Measurements from ENCODE around the gene GPR26. TPM values are rescaled to one million over a fixed set of nuclear protein-coding genes. Genes with fewer than 3 reads are reported as not detected.

GPR26 gene
- total RNA-seq, 4 donors from 2014 or later, result not detected

Other genes starting within 250 kb of the GPR26 start
- gene CPXM2, start 225.5 kb downstream of the GPR26 start, total RNA-seq, result 10 to 100 TPM in 3 of 4 donors, 1 to 10 TPM in 1; 2.1 to 48.2 (median 17.8) TPM